ENCODE results near the gene RAD54L.

DNA sequence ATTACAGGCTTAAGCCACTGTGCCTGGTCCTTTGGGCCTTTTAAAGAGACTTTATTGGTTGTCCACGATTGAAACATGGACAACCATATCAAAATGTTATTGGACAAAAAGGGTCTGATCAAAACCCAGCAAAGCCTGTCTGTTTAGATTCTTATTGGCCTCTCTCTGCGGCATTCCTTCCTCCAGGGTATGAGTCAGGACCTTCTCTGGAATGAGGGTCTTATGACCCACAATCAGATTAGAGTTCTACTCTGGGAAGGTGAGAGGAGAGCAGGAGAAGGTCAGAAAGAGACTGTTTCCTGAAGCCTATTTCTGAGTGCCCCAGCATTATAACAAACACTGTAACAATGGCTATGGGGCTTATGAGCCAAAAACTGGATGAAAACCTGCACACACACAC, 36.5 kb upstream of the RAD54L start:
- no peak for TF ChIP-seq POLR2A (IDR thresholded peaks at IDR 0.05)
- TF ChIP-seq CTCF (IDR thresholded peaks at IDR 0.05): no peak

Measured in breast epithelium (tissue), 3 donors.